Midbrain (tissue), 1 donor: ENCODE results near the gene GPR37.

Experiments used
- DNase-seq: peaks from one replicate; lab custom pipeline; 2025; lab: John Stamatoyannopoulos, UW

GPR37 gene

GRCh38 chr7:124728610-124729009, 37.0 kb downstream of the GPR37 start:
- DNase-seq: no peak

- DNase-seq: peak; percentile 86
Observed at GRCh38 chr7:124724507-124725192, 40.9 kb downstream of the GPR37 start.

GRCh38 chr7:124724079-124724478, 41.5 kb downstream of the GPR37 start:
- DNase-seq: no peak

- DNase-seq: no peak
Observed at GRCh38 chr7:124723012-124723411, 42.6 kb downstream of the GPR37 start.

DNA sequence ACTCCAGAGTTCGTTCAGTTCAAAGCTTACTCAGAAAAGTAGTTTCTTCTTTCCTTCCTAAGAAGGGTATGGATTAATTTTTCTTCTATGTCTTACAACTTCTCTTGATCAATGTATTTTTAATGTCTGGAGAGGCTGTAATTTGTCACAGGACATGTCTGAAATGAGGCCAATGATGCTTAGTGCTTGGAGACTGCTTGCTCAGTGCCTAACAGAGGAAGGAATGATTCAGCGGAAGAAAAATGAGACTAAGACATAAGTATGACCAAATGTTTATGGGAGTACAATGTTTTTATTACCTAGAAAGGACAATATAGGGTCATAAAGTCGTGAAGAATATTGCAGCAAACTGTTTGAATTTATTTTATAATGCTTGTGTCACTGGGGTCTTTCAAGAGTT, 43.3 kb downstream of the GPR37 start:
- DNase-seq: no peak

- no peak for DNase-seq
Observed at GRCh38 chr7:124720195-124720594, 45.4 kb downstream of the GPR37 start.

DNA sequence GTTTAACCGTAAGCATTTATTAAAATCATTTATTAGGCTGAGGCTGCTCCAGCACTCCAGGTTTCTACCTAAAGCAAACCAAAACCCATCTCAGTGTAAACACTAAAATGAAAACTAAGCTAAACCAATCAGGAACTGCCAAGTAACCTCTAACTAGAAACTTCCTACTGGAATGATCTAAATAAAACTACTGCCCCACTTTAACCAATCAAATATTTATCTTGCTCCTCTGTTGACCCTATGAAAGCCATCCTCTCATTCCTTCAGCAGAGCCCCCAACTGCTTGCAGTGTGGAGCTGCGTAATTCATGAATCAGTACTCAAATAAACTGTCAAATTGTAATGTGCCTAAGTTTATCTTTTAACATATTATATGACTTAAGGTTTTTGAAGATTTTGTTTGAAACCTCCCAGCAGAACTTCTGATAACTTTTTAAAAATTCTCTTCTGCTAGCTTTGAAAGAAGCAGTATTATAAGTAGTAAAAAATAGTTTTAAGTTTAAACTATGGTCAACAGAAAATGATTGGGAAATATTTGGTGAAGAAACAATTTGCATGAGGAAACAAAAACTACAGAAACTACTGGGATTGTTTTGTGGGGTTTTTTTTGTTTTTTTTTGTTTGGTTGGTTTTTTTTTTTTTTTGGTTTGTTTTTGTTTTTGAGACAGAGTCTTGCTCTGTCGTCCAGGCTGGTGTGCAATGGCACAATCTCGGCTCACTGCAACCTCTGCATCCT, 47.4 kb downstream of the GPR37 start:
- DNase-seq: no peak

- no peak for DNase-seq
Observed at GRCh38 chr7:124716894-124717293, 48.7 kb downstream of the GPR37 start.

GRCh38 chr7:124713086-124713485, 52.5 kb downstream of the GPR37 start:
- no peak for DNase-seq

DNA sequence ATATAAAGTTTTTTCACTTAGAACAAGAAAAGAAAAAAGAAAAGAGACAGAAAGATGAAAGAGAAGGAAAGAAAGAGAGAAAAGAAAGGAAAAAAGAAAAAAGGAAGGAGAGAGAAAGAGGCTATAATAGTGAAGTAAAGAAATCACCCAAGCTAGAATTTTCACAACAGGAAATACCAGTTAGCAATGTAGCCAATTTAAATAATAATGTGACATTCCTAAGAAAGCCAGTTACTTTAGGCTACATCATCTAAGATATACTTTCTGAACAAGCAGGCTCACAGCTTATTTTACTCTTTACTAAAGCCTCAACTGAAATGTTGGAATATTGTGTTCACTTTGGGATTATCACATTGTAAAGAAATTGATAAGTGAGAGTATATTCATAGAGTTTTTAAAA, 53.6 kb downstream of the GPR37 start:
- DNase-seq: no peak

- no peak for DNase-seq
Observed at GRCh38 chr7:124702385-124702784, 63.2 kb downstream of the GPR37 start.

DNA sequence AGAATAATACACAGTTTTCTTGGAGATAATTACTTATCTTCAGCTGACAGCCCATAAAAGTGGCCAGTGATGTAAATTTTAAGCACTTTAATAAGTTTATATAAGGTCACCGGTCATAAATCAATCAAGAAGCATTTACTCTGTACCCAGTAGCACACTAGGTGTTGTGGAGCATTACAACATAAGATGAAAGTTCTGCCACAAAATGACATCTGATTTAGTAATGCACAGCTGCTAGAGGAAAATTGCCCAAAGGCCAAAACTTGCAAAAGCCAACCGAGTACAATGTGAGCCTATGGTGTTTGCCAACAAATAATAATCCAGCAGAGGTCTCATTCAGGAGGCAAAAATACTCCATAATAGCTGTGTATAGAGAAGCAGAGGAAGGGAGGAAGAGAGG, 63.6 kb downstream of the GPR37 start:
- DNase-seq: peak; percentile 69

GRCh38 chr7:124700655-124701054, 64.9 kb downstream of the GPR37 start:
- DNase-seq: no peak

DNA sequence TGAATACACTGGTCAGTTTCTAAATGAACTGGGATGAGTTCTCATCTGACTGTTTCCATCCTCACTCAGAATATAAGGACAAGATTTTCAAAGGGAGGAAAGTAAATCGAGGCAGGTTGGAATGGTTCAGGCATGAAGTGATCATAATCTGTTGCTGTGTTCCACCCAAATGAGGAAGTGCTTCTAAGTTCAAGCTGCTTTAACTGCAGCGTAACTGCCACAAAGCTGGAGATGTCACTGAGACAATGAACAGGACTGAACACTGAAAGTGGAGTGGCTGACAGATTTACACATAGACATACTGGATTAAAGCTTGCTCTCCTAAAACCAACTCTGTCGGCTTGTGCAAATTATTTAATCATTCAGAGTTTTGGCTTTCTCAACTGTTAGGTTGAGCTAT, 66.6 kb downstream of the GPR37 start:
- DNase-seq: no peak

- DNase-seq: no peak
Observed at GRCh38 chr7:124697746-124698145, 67.8 kb downstream of the GPR37 start.
